ENCODE data around the gene MAST4.

DNA sequence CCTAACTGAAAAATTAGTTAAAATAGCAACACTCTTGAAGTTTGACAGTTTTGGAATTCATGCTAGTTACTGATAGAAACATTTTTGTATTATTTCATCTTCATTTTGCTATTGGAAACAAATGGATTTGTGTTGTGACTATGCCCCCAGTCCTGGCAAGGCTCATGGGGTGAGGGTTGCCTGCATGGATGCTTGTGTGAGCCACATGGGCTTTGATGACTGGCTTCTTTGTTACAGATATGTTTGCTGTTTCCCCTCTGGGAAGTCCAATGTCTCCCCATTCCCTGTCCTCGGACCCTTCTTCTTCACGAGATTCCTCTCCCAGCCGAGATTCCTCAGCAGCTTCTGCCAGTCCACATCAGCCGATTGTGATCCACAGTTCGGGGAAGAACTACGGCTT lies 556.2 kb downstream of the MAST4 start:
- TF ChIP-seq POLR2A (IDR thresholded peaks at IDR 0.05; ENCODE audit: low read depth, low read length): no peak
- TF ChIP-seq TAF1 (IDR thresholded peaks at IDR 0.05; ENCODE audit: low read depth, low read length): no peak
- no peak for TF ChIP-seq POLR2AphosphoS5 (IDR thresholded peaks at IDR 0.05; ENCODE audit: low read depth, low read length)
- TF ChIP-seq SPI1 (IDR thresholded peaks at IDR 0.05; ENCODE audit: low read depth, low read length): no peak

Measured in GM12891 (cell line).